KMS-11 (cell line): ENCODE measurements around the gene E2F4.

Experiments used
- H2AFZ ChIP-seq: fragments of 200-600 bp; sonication (generic); 2 replicates; pipeline ENCODE4 v1.6.1; 2016; ENCODE audit warnings: antibody characterized with exemption, mixed run types, low read depth
- H3K27ac ChIP-seq: fragments of 200-600 bp; sonication (generic); 2 replicates; pipeline ENCODE4 v1.6.1; 2016; ENCODE audit warnings: mild to moderate bottlenecking, mixed run types
- H3K27me3 ChIP-seq: fragments of 200-600 bp; sonication (generic); 2 replicates; pipeline ENCODE4 v1.6.1; 2017; ENCODE audit warnings: mild to moderate bottlenecking, low read depth, mixed run types, moderate library complexity; ENCODE audit not compliant: insufficient read depth
- H3K36me3 ChIP-seq: fragments of 200-600 bp; sonication (generic); 2 replicates; pipeline ENCODE4 v1.6.1; 2017; ENCODE audit warnings: mild to moderate bottlenecking, mixed run types; ENCODE audit not compliant: insufficient read depth
- H3K4me1 ChIP-seq: fragments of 200-600 bp; sonication (generic); 2 replicates; pipeline ENCODE4 v1.6.1; 2016; ENCODE audit warnings: mild to moderate bottlenecking, low read depth, mixed run types; ENCODE audit not compliant: poor library complexity, severe bottlenecking
- H3K4me2 ChIP-seq: fragments of 200-600 bp; sonication (generic); 2 replicates; pipeline ENCODE4 v1.7.0; 2016; ENCODE audit warnings: mild to moderate bottlenecking, mixed run types
- H3K4me3 ChIP-seq: fragments of 200-600 bp; sonication (generic); IDR thresholded peaks from 2 replicates; pipeline ENCODE4 v1.6.1; 2017; ENCODE audit warnings: low read depth, low read length, mixed read lengths; ENCODE audit not compliant: insufficient read depth
- H3K79me2 ChIP-seq: fragments of 200-600 bp; sonication (generic); 2 replicates; pipeline ENCODE4 v1.6.1; 2016; ENCODE audit warnings: low read depth, mixed run types; ENCODE audit not compliant: insufficient read depth
- H3K9ac ChIP-seq: fragments of 200-600 bp; sonication (generic); 2 replicates; pipeline ENCODE4 v1.6.1; 2016; ENCODE audit warnings: mild to moderate bottlenecking, mixed run types
- H4K20me1 ChIP-seq: fragments of 200-600 bp; sonication (generic); 2 replicates; pipeline ENCODE4 v1.6.1; 2016; ENCODE audit warnings: mild to moderate bottlenecking, mixed run types; ENCODE audit not compliant: insufficient read depth
- CTCF ChIP-seq: fragments of 200-600 bp; sonication (generic); conservative IDR thresholded peaks from 2 replicates; pipeline ENCODE4 v1.6.1; 2017; ENCODE audit warnings: low read depth, mild to moderate bottlenecking, antibody characterized with exemption, low read length, moderate library complexity, mixed read lengths

E2F4 gene

GRCh38 chr16:67173323-67173722 is 18.6 kb upstream of the E2F4 start:
- peaks cover 71% of the 10 kb centered on the region for H3K4me1 ChIP-seq
- no peak overlapping the region for H3K27ac ChIP-seq
- no peaks in the 10 kb centered on the region for H3K27me3 ChIP-seq
- peak overlapping the region; percentile 86 for H2AFZ ChIP-seq
- H3K9ac ChIP-seq: no peak overlapping the region; the same call in 1 of the 2 replicates
- H3K36me3 ChIP-seq: no peaks in the 10 kb centered on the region
- no peaks in the 10 kb centered on the region for H4K20me1 ChIP-seq
- no peak overlapping the region for H3K4me3 ChIP-seq
- no peak for TF ChIP-seq CTCF
- H3K79me2 ChIP-seq: no peaks in the 10 kb centered on the region
- H3K4me2 ChIP-seq: peak overlapping the region; percentile 62

- H3K36me3 ChIP-seq: no peaks in the 10 kb centered on the region
- H3K4me1 ChIP-seq: peaks cover 64% of the 10 kb centered on the region
- H4K20me1 ChIP-seq: no peaks in the 10 kb centered on the region
- H3K4me2 ChIP-seq: peak overlapping the region; percentile 62
- H3K4me3 ChIP-seq: no peak overlapping the region
- H2AFZ ChIP-seq: peak overlapping the region; percentile 86
- TF ChIP-seq CTCF: no peak
- peak overlapping the region; percentile 16; the same call in 1 of the 2 replicates for H3K27ac ChIP-seq
- peak overlapping the region; percentile 43; the same call in 1 of the 2 replicates for H3K9ac ChIP-seq
- H3K27me3 ChIP-seq: no peaks in the 10 kb centered on the region
- H3K79me2 ChIP-seq: no peaks in the 10 kb centered on the region
Measured at GRCh38 chr16:67173808-67174705, 17.9 kb upstream of the E2F4 start.

- no peaks in the 10 kb centered on the region for H3K27me3 ChIP-seq
- no peaks in the 10 kb centered on the region for H4K20me1 ChIP-seq
- peaks cover 57% of the 10 kb centered on the region for H3K4me1 ChIP-seq
- H3K9ac ChIP-seq: peak overlapping the region; percentile 43; the same call in 1 of the 2 replicates
- H3K27ac ChIP-seq: peak overlapping the region; percentile 16; the same call in 1 of the 2 replicates
- peak overlapping the region; percentile 62 for H3K4me2 ChIP-seq
- peak overlapping the region; percentile 86 for H2AFZ ChIP-seq
- H3K79me2 ChIP-seq: no peaks in the 10 kb centered on the region
- H3K4me3 ChIP-seq: no peak overlapping the region
- no peak for TF ChIP-seq CTCF
- no peaks in the 10 kb centered on the region for H3K36me3 ChIP-seq
Measured at GRCh38 chr16:67174706-67175231, 17.2 kb upstream of the E2F4 start.

GRCh38 chr16:67176662-67177061 is 15.3 kb upstream of the E2F4 start:
- no peak for TF ChIP-seq CTCF
- no peaks in the 10 kb centered on the region for H3K36me3 ChIP-seq
- H3K4me3 ChIP-seq: no peak overlapping the region
- no peaks in the 10 kb centered on the region for H4K20me1 ChIP-seq
- H3K4me1 ChIP-seq: peaks cover 43% of the 10 kb centered on the region
- no peak overlapping the region for H2AFZ ChIP-seq
- no peak overlapping the region for H3K9ac ChIP-seq
- H3K4me2 ChIP-seq: no peak overlapping the region
- H3K27me3 ChIP-seq: no peaks in the 10 kb centered on the region
- H3K27ac ChIP-seq: no peak overlapping the region
- no peaks in the 10 kb centered on the region for H3K79me2 ChIP-seq
